HepG2 (cell line): ENCODE measurements around the gene LCE3E. TPM values are rescaled to one million over a fixed set of nuclear protein-coding genes. Genes with fewer than 3 reads are reported as not detected.

Experiments used
- ATAC-seq: fragments of 200-7000 bp; cut with Tn5 transposase; 3 replicates; pipeline ENCODE4 v1.9.1; 2020; ENCODE audit warnings: mild to moderate bottlenecking, moderate library complexity
- BruUV-seq: library from RNA; stranded (reverse); fragments of 400-500 nt; replicated peaks from 2 replicates; lab custom pipeline; 2021; lab: Mats Ljungman, UMichigan
- CTCF ChIA-PET: fragments of 300-600 bp; formaldehyde crosslinking; extraction: SDS; loops from one replicate; lab custom pipeline; 2021; ENCODE audit warnings: low total read pairs, inconsistent platforms, low intra/inter-chr PET ratio; lab: Yijun Ruan, JAX
- POLR2A ChIA-PET: fragments of 350-600 bp; sonication (Branson Sonifier 250); formaldehyde crosslinking; loops from one replicate; lab custom pipeline; 2020; ENCODE audit warnings: antibody characterized with exemption, inconsistent platforms; lab: Yijun Ruan, JAX
- DNase-seq: peaks from one replicate; pipeline ENCODE4 v3.0.0-alpha.2; 2015; ENCODE audit warnings: low spot score
- FAIRE-seq: peaks from 3 replicates; lab custom pipeline; 2011; peaks lifted over from hg19 to GRCh38; lab: Jason Lieb, UNC
- H2AFZ ChIP-seq: one replicate; pipeline ENCODE4 v1.6.1; 2011; ENCODE audit warnings: low read length, inconsistent platforms
- H3K27ac ChIP-seq: fragments of 300-600 bp; 3 replicates; pipeline ENCODE4 v1.8.0; 2011; ENCODE audit warnings: mixed run types, mild to moderate bottlenecking, mixed read lengths, low read length, inconsistent platforms; ENCODE audit not compliant: insufficient read depth; ENCODE audit errors: extremely low read length
- H3K27me3 ChIP-seq, 2 experiments: fragments of 200-600 bp in 1 of 2; 2 replicates in 1 of 2; 3 replicates in 1 of 2; pipeline versions ENCODE4 v1.6.0 to v1.8.0; 2011; ENCODE audit warnings: low read length in 2 of 2, mild to moderate bottlenecking in 2 of 2, moderate library complexity in 2 of 2, inconsistent platforms in 1 of 2; ENCODE audit not compliant: insufficient read depth in 2 of 2, control insufficient read depth in 1 of 2
- H3K36me3 ChIP-seq, 2 experiments: fragments of 200-600 bp in 1 of 2; replicated peaks in 1 of 2; 2 replicates in 1 of 2; 3 replicates in 1 of 2; pipeline versions ENCODE4 v1.5.1 to v1.8.0; 2011; ENCODE audit warnings: low read length in 2 of 2, inconsistent platforms in 1 of 2; ENCODE audit not compliant: insufficient read depth in 2 of 2, control insufficient read depth in 1 of 2
- H3K4me1 ChIP-seq: 2 replicates; pipeline ENCODE4 v1.5.1; 2012; ENCODE audit warnings: low read length, inconsistent platforms; ENCODE audit not compliant: insufficient read depth
- H3K4me2 ChIP-seq: 2 replicates; pipeline ENCODE4 v1.6.0; 2011; ENCODE audit warnings: low read depth, low read length, inconsistent platforms
- H3K4me3 ChIP-seq, 3 experiments: fragments of 200-600 bp in 1 of 3; sonication (generic), shearing (Covaris generic) in 1 of 3; replicated peaks in 1 of 3; 2 replicates each; pipeline ENCODE4 v1.5.1; 2011 to 2016; ENCODE audit warnings: low read length in 3 of 3, inconsistent platforms in 2 of 3, low read depth in 2 of 3, mild to moderate bottlenecking in 2 of 3, control low read depth in 1 of 3, mixed read lengths in 1 of 3; ENCODE audit not compliant: insufficient read depth in 1 of 3
- H3K79me2 ChIP-seq: one replicate; pipeline ENCODE4 v1.6.1; 2011; ENCODE audit warnings: low read length, inconsistent platforms; ENCODE audit not compliant: insufficient read depth
- H3K9ac ChIP-seq: 2 replicates; pipeline ENCODE4 v1.6.0; 2011; ENCODE audit warnings: mild to moderate bottlenecking, low read depth, low read length, inconsistent platforms; ENCODE audit not compliant: insufficient read depth
- H3K9me3 ChIP-seq: 2 replicates; pipeline ENCODE4 v1.5.1; 2012; ENCODE audit warnings: mild to moderate bottlenecking, low read length
- H4K20me1 ChIP-seq: 2 replicates; pipeline ENCODE4 v1.6.0; 2011; ENCODE audit warnings: inconsistent platforms, mild to moderate bottlenecking, low read length, moderate library complexity; ENCODE audit not compliant: insufficient read depth
- ARID2 ChIP-seq: sonication (generic); formaldehyde crosslinking; IDR thresholded peaks from 2 replicates; pipeline ENCODE4 v1.8.1; 2022; ENCODE audit warnings: mild to moderate bottlenecking, missing genetic modification reagents, borderline replicate concordance
- CC2D1A ChIP-seq: sonication (generic); formaldehyde crosslinking; IDR thresholded peaks from 2 replicates; pipeline ENCODE4 v1.8.1; 2023; ENCODE audit warnings: mild to moderate bottlenecking, missing genetic modification reagents
- CREBL2 ChIP-seq: sonication (generic); formaldehyde crosslinking; IDR thresholded peaks from 2 replicates; pipeline ENCODE4 v1.8.1; 2023; ENCODE audit warnings: missing genetic modification reagents, mild to moderate bottlenecking, borderline replicate concordance
- ESRRA ChIP-seq: sonication (generic); formaldehyde crosslinking; IDR thresholded peaks from 2 replicates; pipeline ENCODE4 v1.5.1; 2020; ENCODE audit warnings: mild to moderate bottlenecking, low read depth, missing genetic modification reagents
- GPN1 ChIP-seq: sonication (generic); formaldehyde crosslinking; IDR thresholded peaks from 2 replicates; pipeline ENCODE4 v1.5.1; 2020; ENCODE audit warnings: missing genetic modification reagents, borderline replicate concordance
- HNRNPLL ChIP-seq: fragments of 200-400 bp; formaldehyde crosslinking; IDR thresholded peaks from 2 replicates; pipeline ENCODE4 v1.6.1; 2017; ENCODE audit warnings: mild to moderate bottlenecking, low read depth, low read length; ENCODE audit not compliant: poor library complexity, severe bottlenecking
- KLF16 ChIP-seq, 2 experiments: sonication (generic) in 1 of 2; formaldehyde crosslinking in 1 of 2; IDR thresholded peaks; 2 replicates each; pipeline versions ENCODE4 v1.6.1 to v1.8.0; 2016 to 2023; ENCODE audit warnings: missing genetic modification reagents in 2 of 2, missing compliant biosample characterization in 1 of 2
- NR2C2 ChIP-seq: sonication (generic); formaldehyde crosslinking; IDR thresholded peaks from 2 replicates; pipeline ENCODE4 v1.4.0; 2020; ENCODE audit warnings: missing genetic modification reagents, mild to moderate bottlenecking, moderate library complexity, borderline replicate concordance
- SIN3B ChIP-seq: fragments of 150-350 bp; IDR thresholded peaks from 2 replicates; pipeline ENCODE4 v1.6.1; 2014; ENCODE audit warnings: low read length
- SRF ChIP-seq: IDR thresholded peaks from 2 replicates; pipeline ENCODE4 v1.6.1; 2011; ENCODE audit warnings: mild to moderate bottlenecking, low read depth, low read length, moderate library complexity
- SUZ12 ChIP-seq: fragments of 150-350 bp; IDR thresholded peaks from 2 replicates; pipeline ENCODE4 v1.6.1; 2014; ENCODE audit warnings: low read depth, low read length
- TGIF2 ChIP-seq: IDR thresholded peaks from 2 replicates; pipeline ENCODE4 v1.6.1; 2016; ENCODE audit warnings: control low read depth, missing compliant biosample characterization
- ZBTB33 ChIP-seq: sonication (generic); formaldehyde crosslinking; IDR thresholded peaks from 2 replicates; pipeline ENCODE4 v1.4.0; 2020; ENCODE audit warnings: missing genetic modification reagents
- ZNF234 ChIP-seq: sonication (generic); formaldehyde crosslinking; conservative IDR thresholded peaks from 2 replicates; pipeline ENCODE4 v1.5.1; 2020; ENCODE audit warnings: mild to moderate bottlenecking, missing genetic modification reagents
- ZNF580 ChIP-seq: IDR thresholded peaks from 2 replicates; pipeline ENCODE4 v1.6.1; 2016; ENCODE audit warnings: low read depth, borderline replicate concordance
- ZNF720 ChIP-seq: sonication (generic); formaldehyde crosslinking; IDR thresholded peaks from 2 replicates; pipeline ENCODE4 v1.4.0; 2020; ENCODE audit warnings: missing genetic modification reagents
- ZNF776 ChIP-seq: sonication (generic); formaldehyde crosslinking; IDR thresholded peaks from 2 replicates; pipeline ENCODE4 v1.4.0; 2020; ENCODE audit warnings: mild to moderate bottlenecking, missing genetic modification reagents
- ZSCAN5A ChIP-seq: sonication (generic); formaldehyde crosslinking; IDR thresholded peaks from 2 replicates; pipeline ENCODE4 v1.8.0; 2022; ENCODE audit warnings: mild to moderate bottlenecking, missing genetic modification reagents, borderline replicate concordance
- WGBS: methylation state at CpG from one replicate; pipeline ENCODE4 v1.1.6; 2017; ENCODE audit warnings: low lambda C conversion rate; 5-methylcytosine and 5-hydroxymethylcytosine counted together
- in situ Hi-C: cut with HindIII; loops from 2 replicates; pipeline ENCODE4 v1.10.0; 2017; ENCODE audit warnings: low pct_unique_long_range_greater_than_20kb; ENCODE audit not compliant: extremely low pct_ligation_motif_present
- intact Hi-C: fragments of 100-400 bp; cut with micrococcal nuclease; formaldehyde crosslinking; loops from one replicate; pipeline ENCODE4 v1.10.0; 2022; ENCODE audit not compliant: unreplicated experiment
- polyA plus RNA-seq, 8 experiments: library from polyadenylated mRNA; depleted of rRNA in 3 of 8; stranded (reverse) in 7 of 8; unstranded in 1 of 8; fragments of >200 nt; fragmentation: Illumina TruSeq in 4 of 8; extraction: Trizol in 4 of 8; gene quantifications; 2 replicates each; pipeline versions ENCODE4 v1.2.1 to v1.2.3, GENCODE V29; 2011 to 2016; ENCODE audit warnings: low read depth in 4 of 8, missing spikeins in 1 of 8, mixed read lengths in 1 of 8; ENCODE audit not compliant: insufficient read depth in 1 of 8
- total RNA-seq, 5 experiments: library from RNA; depleted of rRNA; stranded (reverse); fragments of >200 nt; fragmentation: Illumina TruSeq; extraction: Trizol; gene quantifications; 2 replicates each; pipeline ENCODE4 v1.2.3, GENCODE V29; 2016; ENCODE audit warnings: low read depth in 1 of 5

The LCE3E gene
- total and polyA plus RNA-seq, 2 of the 13 experiments (the other 11 are each of a cell fraction or from before 2014, with no cell fraction given) = not detected

GRCh38 chr1:152565535-152566215 lies 905 bp downstream of the LCE3E start:
- H3K4me1 ChIP-seq = no peaks in the 10 kb centered on the region
- no peaks in the 10 kb centered on the region for H3K27me3 ChIP-seq
- no peak overlapping the region for H3K4me2 ChIP-seq
- in situ Hi-C loops (loop anchor here (5.0 kb wide), 1 partner anchor 57 kb away; the partner anchor contains the start of gene LCE3A), intact Hi-C loops (no loop called here)
- ATAC-seq (no peak), FAIRE-seq (no peak), DNase-seq (no peak)
- ChIA-PET POLR2A (no interaction called here), CTCF (no interaction called here)
- BruUV-seq = no TSS peak
- H3K79me2 ChIP-seq = no peaks in the 10 kb centered on the region
- no peaks in the 10 kb centered on the region for H3K36me3 ChIP-seq
- H3K9me3 ChIP-seq = no peaks in the 10 kb centered on the region
- no peak overlapping the region for H3K27ac ChIP-seq
- no peak overlapping the region for H2AFZ ChIP-seq
- H3K4me3 ChIP-seq = no peak overlapping the region
- no peak overlapping the region for H3K9ac ChIP-seq
- no peaks in the 10 kb centered on the region for H4K20me1 ChIP-seq
- 9% methylated on average over 6 of the region's 14 CpGs for WGBS
- no peak for TF ChIP-seq ARID2 (CRISPR knock-in tag)
- TF ChIP-seq ZBTB33 (CRISPR knock-in tag) = no peak
- TF ChIP-seq SUZ12 = no peak
- no peak for TF ChIP-seq GPN1 (CRISPR knock-in tag)
- TF ChIP-seq ZNF720 (CRISPR knock-in tag) = no peak
- no peak for TF ChIP-seq ZNF776 (CRISPR knock-in tag)
- no peak for TF ChIP-seq ZSCAN5A
- no peak for TF ChIP-seq KLF16 (CRISPR knock-in tag; IDR thresholded peaks at IDR 0.05)
- TF ChIP-seq NR2C2 (CRISPR knock-in tag) = no peak
- no peak for TF ChIP-seq TGIF2 (CRISPR knock-in tag)
- no peak for TF ChIP-seq SRF
- TF ChIP-seq CREBL2 (CRISPR knock-in tag) = no peak
- TF ChIP-seq HNRNPLL = no peak
- no peak for TF ChIP-seq SIN3B
- TF ChIP-seq ZNF234 (CRISPR knock-in tag) = no peak
- no peak for TF ChIP-seq ZNF580 (CRISPR knock-in tag)
- no peak for TF ChIP-seq ESRRA (CRISPR knock-in tag)
- no peak for TF ChIP-seq CC2D1A (CRISPR knock-in tag)
